Panc1 (cell line): ENCODE data around the gene TMEM229A. TPM values are rescaled to one million over a fixed set of nuclear protein-coding genes. Genes with fewer than 3 reads are reported as not detected.
"Not testable (repeated sequence)": the region's sequence is repeated elsewhere in the genome, so short reads cannot be mapped to it uniquely, and the experiment has no call there.

Experiments used
- ATAC-seq: fragments of 200-7000 bp; cut with Tn5 transposase; 2 replicates; pipeline ENCODE4 v1.9.1; 2020; ENCODE audit warnings: mild to moderate bottlenecking, moderate library complexity
- BruUV-seq: library from RNA; stranded (reverse); fragments of 400-500 nt; replicated peaks from 2 replicates; lab custom pipeline; 2021; lab: Mats Ljungman, UMichigan
- CTCF ChIA-PET: fragments of 300-600 bp; sonication (Branson Sonifier 250); formaldehyde crosslinking; loops from one replicate; lab custom pipeline; 2022; ENCODE audit warnings: antibody characterized with exemption; lab: Charles Lee
- POLR2A ChIA-PET: fragments of 300-600 bp; sonication (Branson Sonifier 250); formaldehyde crosslinking; loops from one replicate; lab custom pipeline; 2022; ENCODE audit warnings: antibody characterized with exemption; lab: Charles Lee
- DNase-seq: peaks from one replicate; pipeline ENCODE4 v3.0.0-alpha.2; 2010; ENCODE audit warnings: low read depth, low spot score
- H3K27ac ChIP-seq: 2 replicates; pipeline ENCODE4 v1.5.1; 2011; ENCODE audit warnings: mild to moderate bottlenecking, low read length, inconsistent platforms
- H3K27me3 ChIP-seq: fragments of 200-500 bp; sonication (Bioruptor generic); 2 replicates; pipeline ENCODE4 v1.6.0; 2014; ENCODE audit warnings: low read length, inconsistent platforms; ENCODE audit not compliant: control insufficient read depth, insufficient read depth
- H3K36me3 ChIP-seq: fragments of 200-500 bp; sonication (Bioruptor generic); 2 replicates; pipeline ENCODE4 v1.5.1; 2014; ENCODE audit warnings: inconsistent platforms, mild to moderate bottlenecking, low read length, moderate library complexity; ENCODE audit not compliant: control insufficient read depth, insufficient read depth
- H3K4me1 ChIP-seq: 2 replicates; pipeline ENCODE4 v1.5.1; 2011; ENCODE audit warnings: inconsistent platforms, mild to moderate bottlenecking, low read length, moderate library complexity; ENCODE audit not compliant: control insufficient read depth, insufficient read depth
- H3K4me3 ChIP-seq, 2 experiments: 2 replicates each; pipeline ENCODE4 v1.5.1; 2011 to 2012; ENCODE audit warnings: low read depth in 2 of 2, low read length in 2 of 2, mild to moderate bottlenecking in 2 of 2, inconsistent platforms in 1 of 2, moderate library complexity in 1 of 2
- H3K9me3 ChIP-seq: fragments of 200-500 bp; sonication (Bioruptor generic); 2 replicates; pipeline ENCODE4 v1.5.1; 2014; ENCODE audit warnings: low read depth, mild to moderate bottlenecking, inconsistent platforms, low read length, moderate library complexity; ENCODE audit not compliant: control insufficient read depth, insufficient read depth
- CTCF ChIP-seq: fragments of 450-650 bp; IDR thresholded peaks from 2 replicates; pipeline ENCODE4 v1.5.1; 2017; ENCODE audit warnings: mild to moderate bottlenecking
- POLR2AphosphoS5 ChIP-seq: IDR thresholded peaks from 2 replicates; pipeline ENCODE4 v1.6.1; 2012; ENCODE audit warnings: mild to moderate bottlenecking, low read depth, low read length, moderate library complexity
- REST ChIP-seq, 2 experiments: IDR thresholded peaks; 2 replicates each; pipeline ENCODE4 v1.6.1; 2011 to 2012; ENCODE audit warnings: low read depth in 2 of 2, control low read depth in 1 of 2, low read length in 1 of 2, mild to moderate bottlenecking in 1 of 2, moderate library complexity in 1 of 2; ENCODE audit not compliant: insufficient read depth in 1 of 2
- SIN3A ChIP-seq: IDR thresholded peaks from 2 replicates; pipeline ENCODE4 v1.6.1; 2012; ENCODE audit warnings: low read depth, mild to moderate bottlenecking, low read length, moderate library complexity, borderline replicate concordance; ENCODE audit not compliant: insufficient read depth
- TCF7L2 ChIP-seq: IDR thresholded peaks from 2 replicates; pipeline ENCODE4 v1.6.1; 2011; ENCODE audit warnings: mild to moderate bottlenecking, low read depth, low read length, inconsistent platforms
- in situ Hi-C: cut with HindIII; loops from 2 replicates; pipeline ENCODE4 v1.10.0; 2016; ENCODE audit warnings: low sequenced_read_pairs, low pct_unique_long_range_greater_than_20kb
- intact Hi-C: fragments of 100-400 bp; cut with micrococcal nuclease; formaldehyde crosslinking; loops from one replicate; pipeline ENCODE4 v1.10.0; 2022; ENCODE audit not compliant: unreplicated experiment
- total RNA-seq: library from RNA; stranded (reverse); gene quantifications from one replicate; pipeline ENCODE4 v1.2.1, GENCODE V29; 2021; ENCODE audit not compliant: unreplicated experiment

TMEM229A gene
- total RNA-seq, 1 experiment from 2014 or later, result not detected

DNA sequence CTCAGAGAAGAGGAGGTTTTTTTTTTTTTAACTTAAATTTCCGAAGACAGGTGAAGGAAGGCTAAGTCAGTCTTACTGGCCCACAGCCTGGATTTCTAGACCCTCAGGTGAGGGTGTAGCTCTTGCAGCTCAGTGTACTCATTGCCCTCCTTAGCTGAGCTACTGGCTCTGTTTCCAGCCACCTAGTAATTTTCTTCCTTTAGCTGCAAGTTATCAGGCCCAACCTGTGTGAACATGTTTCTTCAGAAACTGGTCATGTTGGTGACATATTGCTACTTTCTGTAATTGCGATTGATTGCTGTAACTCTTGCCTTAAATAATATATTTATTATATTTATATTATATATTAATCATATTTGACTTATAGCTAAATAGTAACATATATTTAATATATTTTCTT lies 10.0 kb upstream of the TMEM229A start:
- DNase-seq (no peak), ATAC-seq (no peak)
- no peak for TF ChIP-seq CTCF
- no peak for TF ChIP-seq TCF7L2
- no peak for TF ChIP-seq SIN3A
- no peak for TF ChIP-seq REST (IDR thresholded peaks at IDR 0.05; ENCODE audit: insufficient read depth in 1 of 2, low read depth in 2 of 2, low read length in 1 of 2)
- no peak for TF ChIP-seq POLR2AphosphoS5
- intact Hi-C loops, result no loop called here
- BruUV-seq, result no TSS peak
- no peaks in the 10 kb centered on the region for H3K36me3 ChIP-seq
- no peak overlapping the region for H3K27ac ChIP-seq
- H3K27me3 ChIP-seq, result no peaks in the 10 kb centered on the region
- H3K4me3 ChIP-seq, result no peak overlapping the region
- H3K9me3 ChIP-seq, result no peaks in the 10 kb centered on the region
- ChIA-PET CTCF (no interaction called here), POLR2A (no interaction called here)
- in situ Hi-C loops, result no loop called here
- no peaks in the 10 kb centered on the region for H3K4me1 ChIP-seq

- Histone ChIP-seq H3K27ac (no peak overlapping the region), H3K36me3 (no peaks in the 10 kb centered on the region), H3K4me1 (no peaks in the 10 kb centered on the region), H3K4me3 (no peak overlapping the region), H3K9me3 (no peaks in the 10 kb centered on the region), H3K27me3 (no peaks in the 10 kb centered on the region)
- ChIA-PET CTCF (no interaction called here), POLR2A (no interaction called here)
- BruUV-seq, result no TSS peak
- intact Hi-C loops, result no loop called here
- TF ChIP-seq REST (IDR thresholded peaks at IDR 0.05; ENCODE audit: insufficient read depth in 1 of 2, low read depth in 2 of 2, low read length in 1 of 2) (no peak), TCF7L2 (no peak), POLR2AphosphoS5 (no peak), CTCF (no peak), SIN3A (no peak)
- in situ Hi-C loops, result no loop called here
- DNase-seq (no peak), ATAC-seq (no peak)
These were observed 8.6 kb upstream of the TMEM229A start for GRCh38 chr7:124041439-124041838.

- H3K36me3 ChIP-seq, DNase-seq, H3K27ac ChIP-seq, in situ Hi-C loops, ATAC-seq, POLR2A ChIA-PET, intact Hi-C loops, H3K4me3 ChIP-seq, CTCF ChIA-PET, H3K4me1 ChIP-seq, BruUV-seq, H3K9me3 ChIP-seq: not testable (repeated sequence)
- H3K27me3 ChIP-seq, result peaks cover 20% of the 10 kb centered on the region
These were observed 5.0 kb upstream of the TMEM229A start for GRCh38 chr7:124037902-124038301.
